Activated gamma-delta T cell treated with anti-CD3 and anti-CD28 coated beads, Interleukin-2, amount 50 U/mL, for 16 hours (primary cell): ENCODE results near the gene SMAD7.

Source experiments
- DNase-seq: peaks from one replicate; pipeline ENCODE4 v3.0.0-alpha.2; 2020; ENCODE audit warnings: low read depth

SMAD7 gene

GRCh38 chr18:48944634-48945033, 6.1 kb downstream of the SMAD7 start:
- no peak for DNase-seq

GRCh38 chr18:48943736-48944527, 6.8 kb downstream of the SMAD7 start:
- no peak for DNase-seq

- DNase-seq = no peak
Measured at GRCh38 chr18:48943333-48943732, 7.4 kb downstream of the SMAD7 start.

- no peak for DNase-seq
Measured at GRCh38 chr18:48942554-48943261, 8.1 kb downstream of the SMAD7 start.

GRCh38 chr18:48942086-48942485, 8.7 kb downstream of the SMAD7 start:
- no peak for DNase-seq

GRCh38 chr18:48941672-48942071, 9.1 kb downstream of the SMAD7 start:
- no peak for DNase-seq

GRCh38 chr18:48940854-48941611, 9.7 kb downstream of the SMAD7 start:
- DNase-seq = peak; percentile 77

- no peak for DNase-seq
Measured at GRCh38 chr18:48939205-48940097, 11.3 kb downstream of the SMAD7 start.

GRCh38 chr18:48938827-48939204, 11.9 kb downstream of the SMAD7 start:
- DNase-seq = no peak

GRCh38 chr18:48937869-48938750, 12.7 kb downstream of the SMAD7 start:
- no peak for DNase-seq

- DNase-seq = no peak
Measured at GRCh38 chr18:48935433-48935774, 15.4 kb downstream of the SMAD7 start.

GRCh38 chr18:48934723-48935432, 15.9 kb downstream of the SMAD7 start:
- DNase-seq = no peak

GRCh38 chr18:48934415-48934722, 16.4 kb downstream of the SMAD7 start:
- DNase-seq = no peak

GRCh38 chr18:48933578-48934414, 17.0 kb downstream of the SMAD7 start:
- DNase-seq = no peak

GRCh38 chr18:48932822-48933510, 17.8 kb downstream of the SMAD7 start:
- DNase-seq = no peak

- no peak for DNase-seq
Measured at GRCh38 chr18:48932462-48932818, 18.3 kb downstream of the SMAD7 start.

GRCh38 chr18:48931680-48932461, 18.9 kb downstream of the SMAD7 start:
- DNase-seq = no peak

- no peak for DNase-seq
Measured at GRCh38 chr18:48930926-48931325, 19.8 kb downstream of the SMAD7 start.
